Adipocyte (in vitro differentiated cells): ENCODE data around the gene HLA-DQA1.
A peak's percentile ranks its signal among the peaks of the same experiment; 100 is the strongest.
"Not testable (repeated sequence)": the region's sequence is repeated elsewhere in the genome, so short reads cannot be mapped to it uniquely, and the experiment has no call there.

Source experiments
- DNase-seq: peaks from one replicate; pipeline ENCODE4 v3.0.0-alpha.2; 2015; ENCODE audit warnings: low read depth
- H3K27me3 ChIP-seq: replicated peaks from 2 replicates; pipeline ENCODE4 v1.7.0; 2013; ENCODE audit warnings: mild to moderate bottlenecking, low read length, moderate library complexity; ENCODE audit not compliant: control insufficient read depth, insufficient read depth
- H3K36me3 ChIP-seq: 2 replicates; pipeline ENCODE4 v1.7.0; 2013; ENCODE audit warnings: low read length, mild to moderate bottlenecking, moderate library complexity; ENCODE audit not compliant: control insufficient read depth, insufficient read depth, severe bottlenecking
- H3K4me1 ChIP-seq: 2 replicates; pipeline ENCODE4 v1.7.0; 2013; ENCODE audit warnings: mild to moderate bottlenecking, low read length, moderate library complexity; ENCODE audit not compliant: control insufficient read depth, insufficient read depth
- H3K4me3 ChIP-seq: 2 replicates; pipeline ENCODE4 v1.7.0; 2013; ENCODE audit warnings: mild to moderate bottlenecking, low read length, moderate library complexity
- H3K9ac ChIP-seq: 2 replicates; pipeline ENCODE4 v1.7.0; 2013; ENCODE audit warnings: mild to moderate bottlenecking, low read length, moderate library complexity
- H3K9me3 ChIP-seq: 2 replicates; pipeline ENCODE4 v1.7.0; 2013; ENCODE audit warnings: mild to moderate bottlenecking, low read length, moderate library complexity; ENCODE audit not compliant: control insufficient read depth

Gene HLA-DQA1

DNA sequence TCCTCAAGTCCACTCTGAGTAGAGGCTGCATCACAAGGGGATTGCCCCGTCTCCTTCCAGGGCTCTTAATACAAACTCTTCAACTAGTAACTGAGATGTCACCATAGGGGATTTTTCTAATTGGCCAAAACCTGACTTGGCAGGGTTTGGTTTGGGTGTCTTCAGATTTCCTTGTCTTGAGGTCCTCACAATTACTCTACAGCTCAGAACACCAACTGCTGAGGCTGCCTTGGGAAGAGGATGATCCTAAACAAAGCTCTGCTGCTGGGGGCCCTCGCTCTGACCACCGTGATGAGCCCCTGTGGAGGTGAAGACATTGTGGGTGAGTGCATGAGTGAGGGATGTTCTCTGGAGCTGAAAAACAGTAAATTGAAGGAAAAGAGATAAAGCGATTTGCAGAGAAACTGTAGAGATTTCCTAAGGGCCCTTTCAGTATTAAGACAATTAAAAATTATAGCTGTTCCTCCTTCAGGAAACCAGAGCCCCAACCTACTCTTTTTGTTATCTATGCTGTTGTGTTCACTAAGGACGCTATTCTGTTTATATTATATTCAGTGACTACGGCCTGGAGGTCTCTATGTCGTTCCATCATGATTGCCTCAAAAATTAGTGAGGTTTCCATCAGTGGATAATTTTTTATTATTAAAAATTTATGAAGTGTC lies at the start of gene HLA-DQA1:
TSS of gene HLA-DQA1 (plus strand) at position 188 of the 662 bp plus-strand sequence. CDS start at position 241, 53 bp downstream.
- Histone ChIP-seq H3K4me1 (no peaks in the 10 kb centered on the region), H3K9ac (no peak within 1 kb of the TSS), H3K4me3 (no peak within 1 kb of the TSS), H3K27me3 (no peaks in the 10 kb centered on the region), H3K9me3 (no peaks in the 10 kb centered on the region), H3K36me3 (no peaks in the 10 kb centered on the region)
- DNase-seq, result no peak

GRCh38 chr6:32588156-32588555 lies 49.0 kb upstream of the HLA-DQA1 start:
- Histone ChIP-seq H3K9me3 (no peaks in the 10 kb centered on the region), H3K27me3 (no peaks in the 10 kb centered on the region), H3K4me1 (peaks cover 2% of the 10 kb centered on the region), H3K4me3 (no peak overlapping the region), H3K36me3 (no peaks in the 10 kb centered on the region), H3K9ac (no peak overlapping the region)
- DNase-seq, result no peak

DNA sequence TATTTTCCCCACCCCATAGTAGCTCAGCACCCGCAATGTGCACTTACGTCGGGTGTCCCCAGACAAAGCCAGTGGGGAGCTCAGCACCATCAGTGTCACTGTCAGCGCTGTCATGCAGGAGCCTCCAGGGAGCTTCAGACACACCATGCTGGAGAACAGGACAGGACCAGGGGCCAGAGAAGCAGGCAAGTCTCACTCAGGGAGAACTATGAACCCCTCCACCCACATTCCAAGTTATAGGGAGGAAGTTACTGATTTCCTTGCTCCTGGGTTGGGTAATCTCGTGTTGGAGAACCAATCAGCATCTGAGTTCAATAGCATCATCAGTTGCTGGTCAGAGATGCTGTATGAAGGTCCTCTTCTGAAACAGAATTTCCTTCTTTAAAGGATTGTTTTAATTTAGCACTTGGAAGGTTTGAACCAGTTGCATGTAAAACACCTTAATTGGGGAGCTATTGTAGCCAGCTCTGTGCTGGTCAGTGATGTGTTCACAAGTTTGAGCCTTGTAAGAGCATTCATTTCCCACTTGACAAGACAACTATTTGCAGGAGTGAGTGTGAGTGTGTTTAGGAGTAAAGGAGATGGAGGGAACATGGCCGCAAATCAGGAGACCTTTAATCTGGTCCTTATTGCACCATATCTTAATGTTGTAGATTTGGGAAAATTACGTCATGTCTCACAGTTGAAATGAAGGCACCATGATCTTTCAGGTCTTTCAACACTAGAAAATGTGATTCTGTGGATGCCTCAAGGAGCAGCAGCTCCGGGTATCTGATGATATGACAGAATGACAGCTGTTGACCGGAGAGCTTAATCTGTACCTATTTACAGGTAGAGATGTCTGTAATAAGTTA lies 47.4 kb upstream of the HLA-DQA1 start, which contains the start of gene HLA-DRB1:
TSS of gene HLA-DRB1 (minus strand) at position 253 of the 854 bp plus-strand sequence. CDS start at position 147, 106 bp downstream.
- peak; percentile 7 for DNase-seq
- Histone ChIP-seq H3K27me3 (no peaks in the 10 kb centered on the region), H3K9ac (no peak within 1 kb of the TSS), H3K9me3 (no peaks in the 10 kb centered on the region), H3K36me3 (no peaks in the 10 kb centered on the region), H3K4me1 (peaks cover 2% of the 10 kb centered on the region), H3K4me3 (peak within 1 kb of the TSS; percentile 61)

- H3K27me3 ChIP-seq, H3K9ac ChIP-seq, H3K36me3 ChIP-seq, H3K4me1 ChIP-seq, H3K9me3 ChIP-seq, DNase-seq, H3K4me3 ChIP-seq: not testable (repeated sequence)
Observed at GRCh38 chr6:32590713-32591112, 46.5 kb upstream of the HLA-DQA1 start.

- no peaks in the 10 kb centered on the region for H3K36me3 ChIP-seq
- no peaks in the 10 kb centered on the region for H3K4me1 ChIP-seq
- H3K9me3 ChIP-seq, result no peaks in the 10 kb centered on the region
- no peak for DNase-seq
- no peaks in the 10 kb centered on the region for H3K27me3 ChIP-seq
- no peak overlapping the region for H3K4me3 ChIP-seq
- H3K9ac ChIP-seq, result no peak overlapping the region
Observed at GRCh38 chr6:32597024-32597423, 40.2 kb upstream of the HLA-DQA1 start.

DNA sequence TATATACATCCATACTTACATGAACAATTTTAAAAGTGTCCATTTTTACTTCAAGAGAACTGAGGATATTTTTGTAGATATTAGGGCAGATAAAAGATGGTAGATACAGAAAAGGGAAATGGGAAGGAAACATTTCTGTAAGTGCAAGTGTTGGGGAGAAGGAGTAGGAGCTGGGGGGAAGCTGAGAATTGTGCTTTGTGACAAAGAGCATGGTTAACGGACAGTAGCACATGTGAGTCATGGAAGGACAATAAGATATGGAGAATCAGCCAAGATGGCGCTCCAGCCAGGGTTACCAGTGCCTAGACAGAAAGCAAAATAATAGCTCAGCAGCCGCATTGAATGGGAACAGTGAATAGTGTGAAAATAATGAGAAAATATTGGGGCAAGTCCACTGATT lies 34.8 kb upstream of the HLA-DQA1 start:
- no peaks in the 10 kb centered on the region for H3K9me3 ChIP-seq
- no peak overlapping the region for H3K4me3 ChIP-seq
- H3K27me3 ChIP-seq, result no peaks in the 10 kb centered on the region
- DNase-seq, result no peak
- H3K9ac ChIP-seq, result no peak overlapping the region
- H3K4me1 ChIP-seq, result no peaks in the 10 kb centered on the region
- H3K36me3 ChIP-seq, result no peaks in the 10 kb centered on the region

GRCh38 chr6:32603222-32603621 lies 34.0 kb upstream of the HLA-DQA1 start:
- Histone ChIP-seq H3K9me3 (no peaks in the 10 kb centered on the region), H3K9ac (no peak overlapping the region)
- DNase-seq, result no peak

GRCh38 chr6:32603888-32604287 lies 33.3 kb upstream of the HLA-DQA1 start:
- Histone ChIP-seq H3K4me3 (peak overlapping the region; percentile 64), H3K9ac (no peak overlapping the region), H3K9me3 (no peaks in the 10 kb centered on the region), H3K36me3 (no peaks in the 10 kb centered on the region), H3K4me1 (no peaks in the 10 kb centered on the region), H3K27me3 (no peaks in the 10 kb centered on the region)
- DNase-seq, result no peak

More at GRCh38 chr6:32603222-32603621, 34.0 kb upstream of the HLA-DQA1 start:
- Histone ChIP-seq H3K4me1 (no peaks in the 10 kb centered on the region), H3K27me3 (no peaks in the 10 kb centered on the region), H3K4me3 (no peak overlapping the region), H3K36me3 (no peaks in the 10 kb centered on the region)

- H3K36me3 ChIP-seq, result no peaks in the 10 kb centered on the region
- H3K4me1 ChIP-seq, result no peaks in the 10 kb centered on the region
- no peaks in the 10 kb centered on the region for H3K9me3 ChIP-seq
- no peak overlapping the region for H3K9ac ChIP-seq
- H3K4me3 ChIP-seq, result peak overlapping the region; percentile 64
- H3K27me3 ChIP-seq, result no peaks in the 10 kb centered on the region
- no peak for DNase-seq
Observed at GRCh38 chr6:32604434-32604877, 32.8 kb upstream of the HLA-DQA1 start.

DNA sequence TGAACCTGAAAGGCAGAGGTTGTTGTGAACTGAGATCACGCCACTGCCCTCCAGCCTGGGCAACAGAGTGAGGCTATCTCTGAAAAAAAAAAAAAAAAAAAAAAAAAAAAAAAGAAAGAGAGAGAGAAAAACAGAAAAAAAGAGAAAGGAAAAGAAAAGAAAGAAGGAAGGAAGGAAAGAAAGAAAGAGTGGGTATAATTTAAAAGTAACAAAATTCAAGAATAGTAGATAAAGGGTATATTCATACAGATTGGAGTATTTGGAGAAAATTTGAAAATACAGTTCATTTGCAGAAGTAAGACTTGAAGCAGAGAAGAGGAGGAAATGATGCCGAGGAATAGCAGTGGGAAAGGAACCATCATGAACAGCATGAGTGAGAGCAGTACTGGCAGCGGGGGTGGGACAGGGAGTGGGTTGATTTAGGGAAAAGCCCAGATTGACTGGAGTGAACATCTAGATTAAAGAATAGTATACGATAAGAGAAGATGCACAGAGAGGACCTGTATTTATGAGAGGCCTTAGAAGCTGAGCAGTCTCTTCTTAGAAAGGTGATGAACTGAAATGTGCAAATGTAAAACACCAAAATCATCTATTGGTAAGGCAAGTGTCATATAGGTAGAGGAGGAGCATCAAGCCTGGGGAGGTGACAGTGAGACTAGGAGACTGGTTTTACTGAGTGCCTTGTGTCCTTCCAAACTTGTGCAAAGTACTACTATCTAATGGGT lies 29.8 kb upstream of the HLA-DQA1 start:
- Histone ChIP-seq H3K4me1 (no peaks in the 10 kb centered on the region), H3K36me3 (no peaks in the 10 kb centered on the region), H3K27me3 (no peaks in the 10 kb centered on the region), H3K9ac (no peak overlapping the region), H3K9me3 (no peaks in the 10 kb centered on the region), H3K4me3 (no peak overlapping the region)
- DNase-seq, result no peak

DNA sequence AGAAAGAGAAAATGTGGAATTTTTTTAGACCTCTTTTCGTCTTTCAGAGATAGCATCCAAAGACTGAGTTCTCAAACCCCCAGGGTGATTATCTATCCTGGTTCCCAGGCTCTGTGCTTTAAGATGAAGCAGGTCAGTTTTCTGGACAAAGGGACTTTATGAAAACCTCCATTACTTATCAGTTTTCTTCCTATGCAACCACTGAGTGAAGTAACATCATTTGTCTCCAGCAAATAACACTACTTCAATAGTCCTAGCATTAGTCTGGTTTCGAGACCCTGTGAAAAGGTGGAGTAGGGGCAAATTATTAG lies 29.3 kb upstream of the HLA-DQA1 start:
- Histone ChIP-seq H3K9ac (no peak overlapping the region), H3K4me1 (no peaks in the 10 kb centered on the region), H3K9me3 (no peaks in the 10 kb centered on the region), H3K27me3 (no peaks in the 10 kb centered on the region), H3K4me3 (no peak overlapping the region), H3K36me3 (no peaks in the 10 kb centered on the region)
- DNase-seq, result no peak
